ENCODE data around the gene DOK6. TPM values are rescaled to one million over a fixed set of nuclear protein-coding genes. Genes with fewer than 3 reads are reported as not detected.

Gene DOK6
- total RNA-seq, 2 experiments from 2014 or later = not detected

GRCh38 chr18:69885841-69886531 is 485.3 kb downstream of the DOK6 start:
- H3K4me3 Mint-ChIP-seq = peak overlapping the region; percentile 76

GRCh38 chr18:69887256-69887655 is 486.6 kb downstream of the DOK6 start:
- Histone ChIP-seq H3K36me3 (ENCODE audit: insufficient read depth, low read length) (peaks cover 14% of the 10 kb centered on the region), H3K4me1 (ENCODE audit: insufficient read depth, low read length) (peaks cover 34% of the 10 kb centered on the region), H3K27ac (ENCODE audit: low read depth in 1 of 2, low read length in 2 of 2) (no peak overlapping the region), H3K9me3 (ENCODE audit: control insufficient read depth in 1 of 2, insufficient read depth in 1 of 2, low read length in 2 of 2) (no peaks in the 10 kb centered on the region), H3K27me3 (ENCODE audit: control insufficient read depth in 1 of 2, insufficient read depth in 2 of 2, low read length in 2 of 2) (no peaks in the 10 kb centered on the region), H3K4me3 (ENCODE audit: low read length) (no peak overlapping the region)
- POLR2A ChIA-PET = no interaction called here
- no peak for TF ChIP-seq CTCF (IDR thresholded peaks at IDR 0.05)
- Mint-ChIP-seq H3K27ac (peak overlapping the region; percentile 61), H3K36me3 (ENCODE audit: low read depth) (peaks cover 79% of the 10 kb centered on the region), H3K27me3 (no peaks in the 10 kb centered on the region), H3K4me1 (ENCODE audit: low read depth) (peaks cover 88% of the 10 kb centered on the region), H3K9me3 (peaks cover 5% of the 10 kb centered on the region), H3K4me3 (no peak overlapping the region)
- ATAC-seq (ENCODE audit: poor library complexity) (no peak), DNase-seq (no peak)
- intact Hi-C loops (cut with DNase I, micrococcal nuclease) = no loop called here
- CTCF ChIA-PET = no interaction called here

More at GRCh38 chr18:69885841-69886531, 485.3 kb downstream of the DOK6 start:
- H3K36me3 Mint-ChIP-seq (ENCODE audit: low read depth) = peaks cover 79% of the 10 kb centered on the region
- Histone ChIP-seq H3K4me1 (ENCODE audit: insufficient read depth, low read length) (peaks cover 34% of the 10 kb centered on the region), H3K9me3 (ENCODE audit: control insufficient read depth in 1 of 2, insufficient read depth in 1 of 2, low read length in 2 of 2) (no peaks in the 10 kb centered on the region), H3K27ac (ENCODE audit: low read depth in 1 of 2, low read length in 2 of 2) (peak overlapping the region in 1 of 2 donors; percentile 20), H3K36me3 (ENCODE audit: insufficient read depth, low read length) (peaks cover 5% of the 10 kb centered on the region), H3K4me3 (ENCODE audit: low read length) (no peak overlapping the region), H3K27me3 (ENCODE audit: control insufficient read depth in 1 of 2, insufficient read depth in 2 of 2, low read length in 2 of 2) (no peaks in the 10 kb centered on the region)
- intact Hi-C loops (cut with DNase I, micrococcal nuclease) = no loop called here
- H3K9me3 Mint-ChIP-seq = peaks cover 1% of the 10 kb centered on the region
- POLR2A ChIA-PET = interaction anchor here (1.7 to 1.8 kb wide), 2 partner anchors 12 to 71 kb away, joined by 5 read pairs; no protein-coding TSS in a partner anchor
- ATAC-seq (ENCODE audit: poor library complexity) (peak; percentile 65), DNase-seq (peak in 3 of 14 experiments; percentile 23 to 52 (median 50))
- TF ChIP-seq CTCF (IDR thresholded peaks at IDR 0.05) = no peak
- peaks cover 86% of the 10 kb centered on the region for H3K4me1 Mint-ChIP-seq (ENCODE audit: low read depth)
- H3K27me3 Mint-ChIP-seq = no peaks in the 10 kb centered on the region
- peak overlapping the region; percentile 91 for H3K27ac Mint-ChIP-seq
- CTCF ChIA-PET = interaction anchor here (1.1 to 1.2 kb wide), 2 partner anchors 69 to 74 kb away, joined by 3 to 4 read pairs; no protein-coding TSS in a partner anchor

GRCh38 chr18:69889009-69889408 is 488.3 kb downstream of the DOK6 start:
- ChIA-PET POLR2A (interaction anchor here (1.0 kb wide), 1 partner anchor 13 kb away, joined by 5 read pairs; no protein-coding TSS in a partner anchor), CTCF (interaction anchor here (1.2 kb wide), 1 partner anchor 88 kb away, joined by 3 read pairs; no protein-coding TSS in a partner anchor)
- Histone ChIP-seq H3K4me1 (ENCODE audit: insufficient read depth, low read length) (peaks cover 25% of the 10 kb centered on the region), H3K4me3 (ENCODE audit: low read length) (no peak overlapping the region), H3K27ac (ENCODE audit: low read depth in 1 of 2, low read length in 2 of 2) (no peak overlapping the region), H3K36me3 (ENCODE audit: insufficient read depth, low read length) (peaks cover 25% of the 10 kb centered on the region), H3K27me3 (ENCODE audit: control insufficient read depth in 1 of 2, insufficient read depth in 2 of 2, low read length in 2 of 2) (no peaks in the 10 kb centered on the region), H3K9me3 (ENCODE audit: control insufficient read depth in 1 of 2, insufficient read depth in 1 of 2, low read length in 2 of 2) (no peaks in the 10 kb centered on the region)
- TF ChIP-seq CTCF (IDR thresholded peaks at IDR 0.05) = no peak
- peaks cover 5% of the 10 kb centered on the region for H3K9me3 Mint-ChIP-seq
- DNase-seq (no peak), ATAC-seq (ENCODE audit: poor library complexity) (no peak)
- H3K4me1 Mint-ChIP-seq (ENCODE audit: low read depth) = peaks cover 88% of the 10 kb centered on the region
- H3K4me3 Mint-ChIP-seq = peak overlapping the region; percentile 34
- H3K36me3 Mint-ChIP-seq (ENCODE audit: low read depth) = peaks cover 84% of the 10 kb centered on the region
- peak overlapping the region; percentile 16 for H3K27ac Mint-ChIP-seq
- H3K27me3 Mint-ChIP-seq = no peaks in the 10 kb centered on the region
- intact Hi-C loops (cut with DNase I, micrococcal nuclease) = no loop called here

Measured in CD4-positive, alpha-beta T cell (primary cell).